Left hindlimb (tissue), 1 donor: Measurements from ENCODE around the gene MC4R.
"Not testable (repeated sequence)": the region's sequence is repeated elsewhere in the genome, so short reads cannot be mapped to it uniquely, and the experiment has no call there.

ENCODE experiments used
- DNase-seq: peaks from one replicate; pipeline ENCODE4 v3.0.0-alpha.2; 2018

MC4R gene

DNA sequence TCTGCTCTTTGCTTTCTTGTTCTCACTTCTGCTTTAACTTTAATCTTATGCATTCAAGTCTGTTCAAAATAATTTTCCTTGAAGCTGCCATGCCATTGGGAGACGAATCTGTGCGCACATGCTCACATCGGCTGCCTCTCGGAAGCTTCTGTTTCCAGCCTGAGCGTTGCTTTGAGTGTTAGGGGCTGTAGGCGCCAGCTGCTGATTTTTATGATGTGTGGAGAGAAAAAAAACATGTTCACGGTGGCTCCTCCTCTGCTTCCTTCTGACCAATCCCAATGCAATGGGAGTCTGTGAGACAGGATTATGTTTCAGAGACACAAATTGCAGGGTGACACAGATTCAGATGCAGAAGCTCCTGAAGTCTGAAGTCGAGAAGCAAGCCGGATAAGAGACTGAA is at the start of gene MC4R:
Gene MC4R (minus strand): TSS at position 180 of the 400 bp plus-strand sequence. CDS start 426 bp downstream, outside the sequence.
- DNase-seq: peak; percentile 80

DNA sequence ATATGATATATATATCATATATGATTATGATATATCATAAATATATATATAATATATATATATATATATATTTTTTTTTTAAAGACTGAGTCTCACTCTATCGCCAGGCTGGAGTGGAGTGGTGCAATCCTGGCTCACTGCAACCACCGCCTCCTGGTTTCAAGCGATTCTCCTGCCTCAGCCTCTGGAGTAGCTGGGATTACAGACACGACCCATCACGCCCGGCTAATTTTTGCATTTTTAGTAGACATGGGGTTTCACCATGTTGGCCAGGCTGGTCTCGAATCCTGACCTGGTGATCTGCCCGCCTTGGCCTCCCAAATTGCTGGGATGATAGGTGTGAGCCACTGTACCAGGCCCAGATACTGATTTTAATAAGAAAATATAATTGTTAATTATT is 49.7 kb upstream of the MC4R start:
- not testable (repeated sequence) for DNase-seq

DNA sequence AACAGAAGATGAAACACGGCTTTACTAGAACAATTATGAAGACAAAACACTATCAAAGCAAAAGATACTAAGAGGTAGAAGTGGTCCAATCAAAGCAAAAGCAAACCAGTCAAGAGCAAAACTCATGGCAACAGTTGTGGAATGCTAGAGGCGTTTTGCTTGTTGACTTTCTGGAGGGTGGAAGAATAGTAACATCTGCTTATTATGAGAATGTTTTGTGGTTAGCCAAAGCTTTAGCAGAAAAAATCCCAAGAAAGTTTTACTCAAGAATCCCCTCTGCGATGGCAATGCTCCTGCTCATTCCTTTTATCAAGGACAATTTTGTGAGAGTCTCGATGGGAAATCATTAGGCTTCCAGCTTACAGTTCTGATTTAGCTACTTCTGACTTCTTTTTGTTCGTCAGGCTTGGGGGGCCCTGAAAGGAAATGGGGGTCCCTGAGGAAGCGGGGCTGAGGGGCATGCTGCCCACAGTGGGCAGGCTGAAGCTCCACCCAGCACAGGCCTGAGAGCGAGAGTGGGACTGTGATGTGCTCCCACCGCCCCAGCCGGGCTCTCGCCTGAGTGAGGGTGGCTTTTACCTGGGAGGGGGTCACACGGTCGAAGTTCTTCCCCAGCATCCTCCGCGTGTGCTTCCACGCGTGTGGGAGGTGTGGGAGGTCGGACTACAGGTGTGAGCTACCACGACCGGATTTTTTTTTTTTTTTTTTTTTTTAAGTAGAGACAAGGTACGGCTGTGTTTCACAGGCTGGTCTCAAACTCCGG is 49.0 kb upstream of the MC4R start:
- no peak for DNase-seq

DNA sequence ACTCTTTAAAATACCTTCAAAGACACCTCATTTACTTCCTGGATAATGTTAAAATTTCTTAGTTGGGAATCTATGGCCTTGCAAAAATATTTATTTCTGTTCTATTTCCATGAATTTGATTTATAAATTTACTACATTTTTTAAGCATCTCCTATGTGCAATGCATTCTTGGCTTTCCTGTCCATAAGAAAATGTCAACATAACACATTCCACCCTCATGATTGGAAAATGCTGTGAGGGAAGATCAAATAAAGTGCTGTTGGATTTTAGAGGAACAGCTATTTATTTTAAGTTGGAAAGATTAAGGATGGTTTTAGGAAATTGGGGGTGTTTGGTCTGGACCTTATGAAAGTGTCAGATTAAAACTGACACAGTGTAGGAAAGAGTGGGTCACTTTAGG is 45.4 kb upstream of the MC4R start:
- no peak for DNase-seq

DNA sequence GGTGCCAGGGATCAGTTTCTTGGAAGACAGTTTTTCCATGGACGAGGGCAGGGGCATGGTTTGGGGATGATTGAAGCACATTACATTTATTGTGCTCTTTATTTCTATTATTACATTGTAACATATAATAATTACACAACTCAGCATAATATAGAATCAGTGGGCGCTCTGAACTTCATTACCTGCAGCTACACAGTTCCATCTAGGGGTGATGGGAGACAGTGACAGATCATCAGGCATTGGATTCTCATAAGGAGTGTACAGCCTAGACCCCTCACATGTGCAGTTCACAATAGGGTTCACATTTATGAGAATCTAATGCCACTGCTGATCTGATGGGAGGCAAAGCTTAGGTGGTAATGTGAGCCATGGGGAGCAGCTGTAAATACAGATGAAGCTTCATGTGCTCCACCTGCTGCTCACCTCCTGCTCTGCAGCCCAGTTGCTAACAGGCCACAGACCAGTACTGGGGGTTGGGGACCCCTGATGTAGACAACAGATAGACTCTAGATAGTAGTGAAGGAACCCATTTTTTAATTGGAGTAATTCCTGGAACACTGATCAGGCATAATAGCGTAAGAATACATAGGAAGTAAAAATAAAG is 41.5 kb upstream of the MC4R start:
- DNase-seq: no peak

DNA sequence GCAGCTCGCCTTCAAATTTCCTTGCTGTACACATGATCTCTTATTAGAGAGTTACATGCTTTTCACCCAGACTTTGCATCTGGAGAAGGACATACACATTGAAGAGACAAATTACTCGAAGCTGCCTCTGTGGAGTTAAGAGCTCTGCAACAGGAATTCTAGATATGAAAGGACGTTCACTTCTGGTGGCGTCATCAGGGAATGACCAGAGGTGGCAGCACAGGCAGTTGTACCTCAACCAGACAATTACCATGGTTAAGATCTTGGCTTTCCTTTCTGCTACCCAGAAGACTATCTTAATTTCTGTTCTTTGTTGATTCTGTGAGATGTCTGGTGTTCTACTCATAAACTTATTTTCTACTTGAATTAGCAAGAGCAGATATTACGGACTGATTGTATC is 39.1 kb upstream of the MC4R start:
- no peak for DNase-seq

DNA sequence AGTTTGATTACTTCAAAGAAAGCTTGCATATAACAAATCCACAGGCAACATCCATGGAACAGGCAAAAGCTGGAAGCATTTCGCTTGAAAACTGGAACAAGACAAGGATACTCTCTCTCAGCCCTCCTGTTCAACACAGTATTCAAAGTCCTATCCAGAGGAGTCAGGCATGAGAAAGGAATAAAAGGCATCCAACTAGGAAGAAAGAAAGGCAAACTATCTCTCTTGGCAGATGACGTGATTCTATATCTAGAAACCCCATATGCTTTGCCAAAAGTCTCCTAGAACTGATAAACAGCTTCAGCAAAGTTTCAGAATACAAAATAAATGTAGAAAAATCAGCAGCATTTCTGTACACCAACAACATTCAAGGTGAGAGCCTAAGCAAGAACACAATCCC is 34.1 kb upstream of the MC4R start:
- DNase-seq: no peak

DNA sequence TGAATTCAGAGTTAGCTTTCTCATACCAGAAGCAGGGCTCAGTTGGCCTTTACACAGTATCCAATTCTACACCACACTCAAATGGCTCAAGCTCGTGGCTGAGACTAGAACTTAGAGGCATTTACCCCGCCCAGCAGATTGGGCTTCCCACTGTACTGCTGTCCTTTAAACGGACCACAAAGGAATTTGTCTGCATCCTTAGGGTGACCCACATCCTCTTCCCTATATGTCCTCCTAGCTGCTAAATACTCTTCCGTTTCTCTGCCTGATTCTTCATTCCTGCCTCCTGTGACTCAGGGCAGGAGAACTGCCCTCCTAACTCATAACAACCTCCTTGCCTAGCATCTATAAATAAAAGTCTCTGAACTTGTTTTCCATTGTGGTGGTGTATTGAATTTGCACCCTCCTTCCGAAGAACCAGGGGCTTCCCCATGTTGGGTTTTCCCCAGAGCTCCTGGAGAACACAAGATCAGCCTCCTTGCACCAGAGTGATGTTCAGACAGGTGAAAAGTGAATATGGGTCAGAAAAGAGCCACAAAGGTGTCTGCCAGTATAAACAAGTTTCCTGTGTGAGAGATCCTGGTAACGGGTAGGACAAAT is 32.0 kb upstream of the MC4R start:
- no peak for DNase-seq

DNA sequence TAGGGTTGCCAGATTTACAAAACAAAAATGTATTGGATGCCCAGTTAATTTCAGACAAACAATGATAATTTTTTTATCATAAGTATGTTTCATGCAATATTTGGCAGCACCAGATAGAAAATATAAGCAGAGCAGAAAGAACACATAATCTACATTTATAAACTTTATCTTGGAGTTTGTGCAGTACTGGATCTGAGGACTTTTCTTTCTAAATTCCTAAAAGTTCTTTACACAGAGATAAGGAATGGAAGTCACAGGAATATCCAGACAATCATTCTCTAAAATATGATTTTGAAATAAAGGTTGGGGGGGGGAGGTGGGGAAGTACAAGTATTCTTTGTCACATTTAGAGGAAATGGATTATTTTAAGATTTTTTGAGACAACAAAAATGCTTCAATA is 28.8 kb upstream of the MC4R start:
- DNase-seq: no peak

DNA sequence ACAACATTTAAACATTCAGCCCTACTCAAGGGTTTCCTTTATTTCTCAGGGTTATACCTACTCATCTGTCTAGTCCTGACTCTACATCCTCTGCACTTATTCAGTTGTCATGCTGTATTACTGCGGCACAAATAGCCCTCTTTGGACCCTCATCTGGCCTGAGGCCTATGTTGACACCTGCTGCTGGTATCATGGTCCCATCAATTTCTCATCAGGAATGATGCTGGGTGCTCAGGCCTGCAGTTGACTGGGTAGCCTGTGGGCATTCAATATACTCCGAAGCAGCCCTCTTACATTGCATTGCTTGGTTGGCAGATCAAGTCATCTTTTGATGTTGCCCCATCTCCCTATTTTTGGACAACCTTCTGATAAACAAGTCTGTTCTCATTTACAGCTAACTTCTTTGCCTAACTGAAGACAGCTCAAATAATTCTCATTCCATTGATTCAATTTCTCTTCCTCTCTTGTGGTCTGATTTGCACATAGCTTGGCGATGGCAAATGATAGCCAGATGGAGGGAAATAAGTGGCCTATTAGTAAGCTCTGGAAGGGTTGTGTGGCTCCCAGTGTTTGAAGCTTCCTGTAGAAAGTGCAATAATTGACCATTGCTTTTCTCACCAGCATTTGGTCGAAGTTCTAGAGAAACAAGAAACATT is 19.1 kb upstream of the MC4R start:
- no peak for DNase-seq

DNA sequence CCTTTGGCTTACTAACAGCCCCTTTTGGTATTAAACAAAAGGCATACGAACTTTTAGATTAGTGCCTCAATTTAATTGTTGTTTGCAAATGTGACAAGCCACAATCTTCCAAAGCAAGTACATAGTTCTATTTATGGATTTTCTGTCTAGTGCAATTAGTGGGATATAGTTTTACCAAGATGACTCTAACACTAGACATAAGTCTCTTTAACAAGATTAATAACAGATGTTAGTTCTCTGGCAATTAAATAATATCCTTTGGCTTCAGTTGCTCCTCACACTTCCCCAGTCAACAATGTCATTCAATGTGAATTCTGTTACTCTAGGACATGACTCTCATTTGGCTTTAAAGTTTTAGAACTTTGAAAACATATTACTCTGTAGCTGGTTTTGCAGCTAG is 16.7 kb upstream of the MC4R start:
- DNase-seq: no peak

DNA sequence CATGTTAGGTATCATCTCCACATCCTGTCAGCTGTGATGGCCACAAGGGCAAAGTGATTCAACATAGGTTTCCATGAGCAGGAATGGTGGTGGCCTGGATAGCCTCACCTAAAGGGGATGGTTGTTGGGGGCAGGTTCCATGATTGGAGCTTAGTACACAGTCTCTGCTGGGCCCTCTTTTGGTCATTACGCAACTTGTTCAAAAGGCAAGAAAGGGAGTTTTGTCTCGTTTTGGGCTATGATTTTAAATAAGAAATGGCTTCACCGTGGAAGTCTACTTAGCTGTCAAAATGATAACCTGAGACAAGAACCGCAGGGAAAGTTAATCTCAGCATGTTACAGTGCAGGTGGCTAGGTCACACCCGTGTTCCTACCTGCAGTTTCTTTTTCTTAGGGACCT is 13.1 kb upstream of the MC4R start:
- DNase-seq: no peak

DNA sequence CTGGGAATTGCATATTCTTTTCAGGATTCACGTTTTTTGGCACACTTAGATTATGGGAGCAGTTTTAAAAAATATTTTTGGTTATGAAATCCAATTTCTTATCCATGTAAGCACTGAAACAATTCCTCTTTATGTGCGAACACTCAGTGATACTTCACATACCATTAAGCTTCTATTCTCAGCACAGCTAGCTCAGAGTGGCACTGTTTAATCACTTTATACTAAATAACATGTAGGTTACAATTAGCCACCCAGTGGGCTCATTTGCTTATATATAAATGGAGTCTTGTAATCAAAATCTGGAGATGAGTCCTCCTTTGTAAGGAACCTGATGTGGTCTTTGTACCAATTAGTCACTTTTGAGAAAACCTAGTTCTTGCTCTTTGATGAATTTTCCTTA is 11.3 kb upstream of the MC4R start:
- DNase-seq: no peak

DNA sequence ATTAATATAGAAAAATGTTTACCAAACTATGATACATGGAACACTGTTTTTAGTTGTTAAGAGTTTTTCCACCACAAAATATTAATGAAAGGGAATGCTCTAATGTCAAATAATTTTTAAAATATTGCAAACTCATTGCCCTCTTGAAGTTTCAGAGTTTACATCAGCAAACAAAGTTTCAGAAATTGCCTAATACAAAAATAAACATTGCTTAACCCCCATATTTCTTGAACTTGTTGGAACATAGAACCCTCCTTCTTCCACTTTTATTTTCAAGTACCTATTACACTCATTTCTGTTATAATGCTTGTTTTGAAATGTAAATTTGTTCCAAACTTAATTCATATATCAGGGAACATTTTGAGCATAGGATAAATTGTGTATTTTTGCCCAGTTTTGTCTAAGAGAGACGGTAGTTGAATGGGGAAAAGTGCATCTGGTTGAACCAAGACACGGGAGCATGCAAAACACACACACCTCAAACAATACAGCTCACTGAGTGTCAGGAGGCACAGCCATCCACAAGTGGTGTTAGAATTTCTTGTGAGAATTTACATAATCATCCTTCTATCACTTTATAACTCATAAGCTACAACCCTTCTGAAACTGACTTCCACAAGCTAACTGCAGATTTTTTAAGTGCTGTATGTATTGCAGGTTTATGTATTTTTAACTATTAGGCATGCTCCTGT is 5.3 kb upstream of the MC4R start:
- no peak for DNase-seq

DNA sequence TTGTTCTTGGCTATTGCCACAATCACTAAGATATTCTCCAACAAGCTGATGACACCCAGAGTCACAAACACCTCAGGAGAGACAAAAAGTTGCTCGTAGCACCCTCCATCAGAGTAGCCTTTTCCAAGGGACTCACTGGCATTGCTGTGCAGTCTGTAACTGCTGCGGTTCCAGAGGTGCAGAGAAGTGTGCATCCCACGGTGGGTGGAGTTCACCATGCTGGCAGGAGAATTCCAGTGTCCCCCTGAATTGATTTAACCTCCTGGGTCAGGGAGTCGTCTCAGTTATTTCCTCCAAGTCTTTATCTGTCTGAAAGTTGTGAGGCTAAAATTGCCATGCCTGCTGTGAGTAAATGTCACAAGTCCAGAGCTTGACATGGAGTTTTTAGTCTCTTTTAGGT is 443 bp downstream of the MC4R start:
- DNase-seq: no peak

DNA sequence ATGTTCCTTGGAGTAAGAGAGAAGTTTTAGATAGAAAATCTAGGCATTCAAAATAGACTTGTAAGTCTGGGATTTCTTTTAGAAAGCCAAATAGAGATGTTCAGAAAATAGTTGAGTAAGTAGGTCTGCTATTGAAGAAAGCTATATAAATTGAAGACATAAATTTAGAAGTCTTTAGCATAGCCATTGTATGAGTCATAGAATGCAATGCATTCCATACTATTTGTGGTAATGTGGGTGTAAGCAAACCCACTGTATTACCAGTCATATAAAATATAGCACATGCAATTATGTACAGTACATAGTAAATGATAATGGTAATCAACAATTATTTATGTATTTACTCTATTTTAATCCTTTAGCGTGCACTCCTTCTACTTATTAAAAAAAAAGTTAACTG is 14.1 kb downstream of the MC4R start:
- DNase-seq: no peak

DNA sequence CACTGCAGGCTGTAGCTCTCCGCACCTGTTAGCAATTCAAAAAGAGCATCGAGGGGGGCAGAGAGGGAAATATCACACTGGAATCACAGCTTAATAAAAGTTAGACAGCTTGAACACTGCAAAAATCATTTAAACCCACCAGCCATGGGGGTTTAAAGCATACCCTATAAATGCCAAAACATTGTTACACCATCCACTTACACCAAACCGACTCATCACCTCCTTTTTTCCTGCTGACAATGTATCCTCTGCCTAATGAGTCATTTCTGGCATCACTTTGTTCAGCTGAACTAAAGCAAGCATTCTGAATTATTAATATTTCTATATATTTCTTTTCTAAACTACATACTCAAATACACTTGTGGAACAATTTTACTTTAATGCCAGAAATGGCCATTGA is 21.6 kb downstream of the MC4R start:
- DNase-seq: no peak

DNA sequence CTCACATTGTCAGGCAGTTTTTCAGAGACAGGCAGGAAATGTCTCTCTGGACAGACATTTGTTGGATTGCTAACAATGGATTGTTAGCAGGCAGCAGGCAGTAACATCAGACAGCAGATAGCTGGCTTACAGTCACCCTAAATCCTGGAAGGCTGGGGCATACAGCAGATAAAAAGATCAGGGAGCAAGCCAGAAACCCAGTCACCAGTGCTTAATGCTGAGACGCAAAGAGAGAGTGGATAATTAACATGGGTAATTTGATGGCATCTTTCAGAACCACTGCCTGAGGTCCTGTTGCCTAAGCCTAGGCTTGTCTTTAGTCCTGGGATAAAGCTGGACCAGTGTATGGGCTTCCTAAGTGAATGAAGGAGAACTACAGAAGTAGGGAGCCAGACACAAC is 22.4 kb downstream of the MC4R start:
- DNase-seq: no peak

DNA sequence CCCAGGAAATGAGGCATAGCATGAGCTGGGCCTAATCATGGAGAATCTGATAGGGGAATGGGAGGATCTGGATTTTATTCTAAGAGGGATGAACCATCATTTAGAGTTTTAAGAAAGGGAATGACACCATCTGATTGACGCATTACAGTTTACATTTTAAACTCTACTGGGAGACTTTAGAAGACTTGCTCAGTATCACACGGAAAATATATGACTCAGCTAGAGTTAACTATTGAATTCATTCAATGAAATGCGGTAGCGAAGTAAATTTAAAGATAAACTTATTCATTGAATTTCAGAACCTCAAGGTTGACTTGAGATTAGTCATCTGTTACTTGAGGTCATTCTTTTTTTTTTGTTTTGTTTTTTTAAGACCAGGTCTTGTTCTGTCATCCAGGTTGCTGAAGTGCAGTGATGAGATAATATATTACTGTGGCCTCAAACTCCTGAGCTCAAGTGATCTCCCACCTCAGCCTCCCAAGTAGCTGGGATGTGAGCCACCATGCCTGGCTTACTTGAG is 25.0 kb downstream of the MC4R start:
- DNase-seq: no peak

DNA sequence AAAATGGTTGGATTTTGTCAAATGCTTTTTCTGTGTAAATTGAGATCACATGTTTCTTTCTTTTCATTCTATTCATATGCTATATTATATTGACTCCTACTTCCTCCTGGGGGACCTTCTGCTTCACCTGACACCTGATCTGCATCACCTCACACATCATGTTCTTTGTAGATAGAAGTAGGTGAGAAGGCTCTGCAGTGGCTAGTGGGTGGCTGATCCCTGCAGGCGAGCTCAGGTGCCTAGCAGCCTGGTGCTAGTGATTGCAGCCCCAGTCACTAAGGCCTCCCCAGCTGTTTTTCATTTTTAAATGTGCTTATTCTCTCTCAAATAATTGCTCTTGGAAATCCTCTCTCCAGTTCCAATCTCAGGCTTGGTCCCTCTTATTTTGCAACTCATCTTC is 33.6 kb downstream of the MC4R start:
- no peak for DNase-seq

DNA sequence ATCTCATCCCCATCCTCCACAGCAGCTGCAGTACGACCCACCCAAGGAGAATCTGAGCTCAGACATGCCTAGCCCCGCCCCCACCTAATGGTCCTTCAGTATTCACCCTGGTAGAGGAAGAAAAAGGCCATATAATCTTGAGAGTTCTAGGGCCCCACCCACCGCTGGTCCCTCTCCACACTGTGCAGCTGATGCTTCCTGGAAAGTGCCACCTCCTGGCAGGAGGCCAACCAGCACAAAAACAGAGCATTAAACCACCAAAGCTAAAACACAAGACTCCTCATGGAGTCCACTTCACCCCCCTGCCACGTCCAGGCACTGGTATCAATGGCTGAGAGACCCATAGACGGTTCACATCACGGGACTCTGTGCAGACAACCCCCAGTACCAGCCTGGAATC is 40.7 kb downstream of the MC4R start:
- DNase-seq: no peak

DNA sequence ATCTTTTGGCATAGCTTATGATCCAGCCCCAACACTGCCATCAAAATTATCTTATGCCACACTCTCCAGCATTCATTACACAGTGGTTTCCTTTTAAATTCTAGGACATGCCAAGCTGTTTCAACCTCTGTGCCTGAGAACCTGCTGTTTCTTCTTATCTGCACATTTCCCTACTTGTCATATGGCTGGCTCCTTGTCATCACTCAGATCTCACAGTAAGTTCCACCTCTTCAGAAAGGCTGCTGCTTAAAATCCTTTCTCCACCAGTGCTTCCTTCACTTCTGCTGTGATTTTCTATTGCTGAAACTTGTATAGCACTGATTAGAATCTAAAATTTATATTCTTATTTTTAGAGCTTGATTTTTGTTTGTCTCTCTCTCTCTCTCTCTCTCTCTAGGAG is 43.4 kb downstream of the MC4R start:
- no peak for DNase-seq

DNA sequence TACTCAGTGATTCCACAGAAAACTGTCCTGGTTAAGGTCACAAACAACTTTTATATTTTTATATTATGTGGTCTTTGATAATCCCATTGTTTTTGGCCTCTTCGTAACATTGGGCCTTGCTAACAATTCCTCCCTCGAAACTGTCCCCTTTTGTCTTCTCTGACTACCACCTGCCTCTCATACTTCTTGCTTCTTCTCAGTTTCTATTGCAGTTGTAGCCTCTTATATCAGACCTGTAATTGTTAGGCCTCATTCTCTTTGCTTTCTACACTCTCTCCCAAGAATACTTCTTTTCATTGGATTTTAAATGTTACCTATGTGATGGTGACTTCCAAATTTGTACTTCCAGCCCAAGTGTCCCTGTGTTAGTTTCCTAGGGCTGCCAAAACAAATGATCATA is 44.7 kb downstream of the MC4R start:
- DNase-seq: no peak
